Measurements from ENCODE around the gene CES5A. TPM values are rescaled to one million over a fixed set of nuclear protein-coding genes. Genes with fewer than 3 reads are reported as not detected.
"Not testable (repeated sequence)": the region's sequence is repeated elsewhere in the genome, so short reads cannot be mapped to it uniquely, and the experiment has no call there.

Gene CES5A
- total RNA-seq, 1 experiment from 2014 or later: not detected

- no peak overlapping the region for H3K4me3 ChIP-seq (ENCODE audit: insufficient read depth, low read depth, low read length)
- no peaks in the 10 kb centered on the region for H3K36me3 ChIP-seq (replicated peaks; ENCODE audit: control insufficient read depth, insufficient read depth, low read length)
- peaks cover 2% of the 10 kb centered on the region; the same call in 1 of the 2 replicates for H3K27me3 ChIP-seq (ENCODE audit: control insufficient read depth, insufficient read depth, low read length)
- no peak for DNase-seq
Observed at GRCh38 chr16:55828680-55829079, 46.5 kb downstream of the CES5A start.

- Histone ChIP-seq H3K4me3 (ENCODE audit: insufficient read depth, low read depth, low read length) (no peak overlapping the region), H3K27me3 (ENCODE audit: control insufficient read depth, insufficient read depth, low read length) (peaks cover 2% of the 10 kb centered on the region; the same call in 1 of the 2 replicates), H3K36me3 (replicated peaks; ENCODE audit: control insufficient read depth, insufficient read depth, low read length) (no peaks in the 10 kb centered on the region)
- DNase-seq: no peak
Observed at GRCh38 chr16:55825115-55825728, 50.0 kb downstream of the CES5A start.

GRCh38 chr16:55824473-55825000, 50.6 kb downstream of the CES5A start:
- H3K27me3 ChIP-seq (ENCODE audit: control insufficient read depth, insufficient read depth, low read length): peaks cover 2% of the 10 kb centered on the region; the same call in 1 of the 2 replicates
- no peaks in the 10 kb centered on the region for H3K36me3 ChIP-seq (replicated peaks; ENCODE audit: control insufficient read depth, insufficient read depth, low read length)
- no peak for DNase-seq
- no peak overlapping the region for H3K4me3 ChIP-seq (ENCODE audit: insufficient read depth, low read depth, low read length)

- H3K27me3 ChIP-seq (ENCODE audit: control insufficient read depth, insufficient read depth, low read length): peaks cover 2% of the 10 kb centered on the region; the same call in 1 of the 2 replicates
- H3K36me3 ChIP-seq (replicated peaks; ENCODE audit: control insufficient read depth, insufficient read depth, low read length): no peaks in the 10 kb centered on the region
- DNase-seq: no peak
- H3K4me3 ChIP-seq (ENCODE audit: insufficient read depth, low read depth, low read length): no peak overlapping the region
Observed at GRCh38 chr16:55822280-55822810, 52.8 kb downstream of the CES5A start.

- Histone ChIP-seq H3K36me3 (replicated peaks; ENCODE audit: control insufficient read depth, insufficient read depth, low read length) (no peaks in the 10 kb centered on the region), H3K27me3 (ENCODE audit: control insufficient read depth, insufficient read depth, low read length) (peaks cover 2% of the 10 kb centered on the region; the same call in 1 of the 2 replicates), H3K4me3 (ENCODE audit: insufficient read depth, low read depth, low read length) (no peak overlapping the region)
- DNase-seq: no peak
Observed at GRCh38 chr16:55821210-55821609, 54.0 kb downstream of the CES5A start.

GRCh38 chr16:55820615-55821014, 54.6 kb downstream of the CES5A start:
- Histone ChIP-seq H3K27me3 (ENCODE audit: control insufficient read depth, insufficient read depth, low read length) (peaks cover 2% of the 10 kb centered on the region; the same call in 1 of the 2 replicates), H3K36me3 (replicated peaks; ENCODE audit: control insufficient read depth, insufficient read depth, low read length) (no peaks in the 10 kb centered on the region), H3K4me3 (ENCODE audit: insufficient read depth, low read depth, low read length) (no peak overlapping the region)
- no peak for DNase-seq

- H3K27me3 ChIP-seq (ENCODE audit: control insufficient read depth, insufficient read depth, low read length): no peaks in the 10 kb centered on the region
- DNase-seq: no peak
- H3K36me3 ChIP-seq (replicated peaks; ENCODE audit: control insufficient read depth, insufficient read depth, low read length): no peaks in the 10 kb centered on the region
- H3K4me3 ChIP-seq (ENCODE audit: insufficient read depth, low read depth, low read length): no peak overlapping the region
Observed at GRCh38 chr16:55817236-55817912, 57.8 kb downstream of the CES5A start.

- not testable (repeated sequence) for H3K4me3 ChIP-seq (ENCODE audit: insufficient read depth, low read depth, low read length); H3K36me3 ChIP-seq (replicated peaks; ENCODE audit: control insufficient read depth, insufficient read depth, low read length); DNase-seq; H3K27me3 ChIP-seq (ENCODE audit: control insufficient read depth, insufficient read depth, low read length)
Observed at GRCh38 chr16:55816222-55816621, 59.0 kb downstream of the CES5A start.

- no peak for DNase-seq
- H3K27me3 ChIP-seq (ENCODE audit: control insufficient read depth, insufficient read depth, low read length): no peaks in the 10 kb centered on the region
- H3K4me3 ChIP-seq (ENCODE audit: insufficient read depth, low read depth, low read length): no peak overlapping the region
- H3K36me3 ChIP-seq (replicated peaks; ENCODE audit: control insufficient read depth, insufficient read depth, low read length): no peaks in the 10 kb centered on the region
Observed at GRCh38 chr16:55815320-55815719, 59.9 kb downstream of the CES5A start.

GRCh38 chr16:55814174-55814573, 61.0 kb downstream of the CES5A start:
- H3K36me3 ChIP-seq (replicated peaks; ENCODE audit: control insufficient read depth, insufficient read depth, low read length); DNase-seq; H3K4me3 ChIP-seq (ENCODE audit: insufficient read depth, low read depth, low read length); H3K27me3 ChIP-seq (ENCODE audit: control insufficient read depth, insufficient read depth, low read length): not testable (repeated sequence)

GRCh38 chr16:55813730-55814129, 61.4 kb downstream of the CES5A start:
- not testable (repeated sequence) for H3K4me3 ChIP-seq (ENCODE audit: insufficient read depth, low read depth, low read length); H3K36me3 ChIP-seq (replicated peaks; ENCODE audit: control insufficient read depth, insufficient read depth, low read length); H3K27me3 ChIP-seq (ENCODE audit: control insufficient read depth, insufficient read depth, low read length); DNase-seq

- no peaks in the 10 kb centered on the region; the same call in 1 of the 2 replicates for H3K27me3 ChIP-seq (ENCODE audit: control insufficient read depth, insufficient read depth, low read length)
- H3K36me3 ChIP-seq (replicated peaks; ENCODE audit: control insufficient read depth, insufficient read depth, low read length): no peaks in the 10 kb centered on the region
- no peak for DNase-seq
- H3K4me3 ChIP-seq (ENCODE audit: insufficient read depth, low read depth, low read length): no peak overlapping the region
Observed at GRCh38 chr16:55812951-55813350, 62.2 kb downstream of the CES5A start.

GRCh38 chr16:55811811-55812210, 63.4 kb downstream of the CES5A start:
- no peak for DNase-seq
- H3K4me3 ChIP-seq (ENCODE audit: insufficient read depth, low read depth, low read length): no peak overlapping the region
- H3K36me3 ChIP-seq (replicated peaks; ENCODE audit: control insufficient read depth, insufficient read depth, low read length): no peaks in the 10 kb centered on the region
- H3K27me3 ChIP-seq (ENCODE audit: control insufficient read depth, insufficient read depth, low read length): no peaks in the 10 kb centered on the region; the same call in 1 of the 2 replicates

- no peaks in the 10 kb centered on the region for H3K36me3 ChIP-seq (replicated peaks; ENCODE audit: control insufficient read depth, insufficient read depth, low read length)
- no peak overlapping the region for H3K4me3 ChIP-seq (ENCODE audit: insufficient read depth, low read depth, low read length)
- no peak for DNase-seq
- no peaks in the 10 kb centered on the region; the same call in 1 of the 2 replicates for H3K27me3 ChIP-seq (ENCODE audit: control insufficient read depth, insufficient read depth, low read length)
Observed at GRCh38 chr16:55810451-55810961, 64.7 kb downstream of the CES5A start.

- Histone ChIP-seq H3K27me3 (ENCODE audit: control insufficient read depth, insufficient read depth, low read length) (no peaks in the 10 kb centered on the region; the same call in 1 of the 2 replicates), H3K36me3 (replicated peaks; ENCODE audit: control insufficient read depth, insufficient read depth, low read length) (no peaks in the 10 kb centered on the region), H3K4me3 (ENCODE audit: insufficient read depth, low read depth, low read length) (no peak overlapping the region)
- no peak for DNase-seq
Observed at GRCh38 chr16:55809851-55810250, 65.3 kb downstream of the CES5A start.

Data from H7 (cell line).